NCI-H526 treated with DMSO at 0.1 percent for 48 hours (cell line): ENCODE results near the gene ANKRD29.
"Not testable (repeated sequence)": the region's sequence is repeated elsewhere in the genome, so short reads cannot be mapped to it uniquely, and the experiment has no call there.

Experiments used
- DNase-seq: peaks from one replicate; lab custom pipeline; 2025; lab: John Stamatoyannopoulos, UW

Gene ANKRD29

GRCh38 chr18:23583071-23583865 lies 79.4 kb downstream of the ANKRD29 start:
- no peak for DNase-seq

- DNase-seq, result no peak
These were observed 81.9 kb downstream of the ANKRD29 start for GRCh38 chr18:23580677-23581367.

- DNase-seq, result no peak
These were observed 83.6 kb downstream of the ANKRD29 start for GRCh38 chr18:23578891-23579653.

GRCh38 chr18:23578067-23578701 lies 84.5 kb downstream of the ANKRD29 start:
- DNase-seq, result no peak

- not testable (repeated sequence) for DNase-seq
These were observed 85.2 kb downstream of the ANKRD29 start for GRCh38 chr18:23577521-23577920.

DNA sequence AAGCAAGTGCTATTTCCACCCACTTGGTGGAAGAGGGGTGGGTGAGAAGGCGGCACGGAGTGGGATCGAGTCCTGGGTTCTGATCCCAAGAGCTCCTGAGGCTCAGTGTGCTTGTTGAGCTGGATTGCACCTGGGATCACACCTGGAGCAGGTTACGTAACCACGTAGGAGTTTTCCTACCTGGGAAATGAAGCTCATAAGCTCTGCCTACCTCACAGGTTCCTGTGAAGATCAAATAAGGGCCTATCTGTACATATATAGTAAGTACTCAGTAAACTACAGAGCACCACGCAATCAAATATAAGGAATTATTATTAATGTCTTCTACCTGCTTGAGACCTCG lies 87.4 kb downstream of the ANKRD29 start:
- no peak for DNase-seq

DNA sequence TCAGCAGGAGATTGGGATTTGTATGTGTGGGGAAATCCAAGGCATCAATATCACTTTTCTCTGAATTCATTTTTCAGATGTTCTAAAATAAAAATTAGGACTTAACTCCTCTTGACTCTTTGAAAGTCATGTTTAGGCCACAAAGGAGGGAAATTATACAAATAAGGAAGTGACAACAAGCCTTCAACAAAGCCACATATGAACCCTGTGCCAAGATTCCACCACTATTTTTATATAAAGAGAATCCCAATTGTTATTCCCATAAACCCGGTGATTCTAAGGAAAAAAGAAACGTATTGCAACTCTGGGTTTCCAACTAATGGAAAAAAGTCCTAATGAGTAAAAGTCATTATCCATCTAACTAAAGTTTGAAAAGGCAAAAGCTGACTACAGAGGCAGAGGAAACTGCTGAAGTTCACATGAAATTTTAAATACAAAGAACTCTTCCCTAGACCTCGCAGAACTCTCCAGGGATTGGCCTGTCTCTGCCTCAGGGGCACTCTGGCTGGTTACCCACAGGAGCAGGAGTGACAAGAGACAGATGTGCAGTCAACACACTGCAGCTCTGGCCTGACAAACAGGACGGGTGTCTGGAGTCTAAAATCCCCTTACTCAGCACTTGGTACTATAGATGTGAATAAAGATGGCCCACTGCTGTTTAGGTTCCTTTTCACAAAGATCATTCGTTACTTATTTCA lies 88.0 kb downstream of the ANKRD29 start:
- DNase-seq, result no peak

DNA sequence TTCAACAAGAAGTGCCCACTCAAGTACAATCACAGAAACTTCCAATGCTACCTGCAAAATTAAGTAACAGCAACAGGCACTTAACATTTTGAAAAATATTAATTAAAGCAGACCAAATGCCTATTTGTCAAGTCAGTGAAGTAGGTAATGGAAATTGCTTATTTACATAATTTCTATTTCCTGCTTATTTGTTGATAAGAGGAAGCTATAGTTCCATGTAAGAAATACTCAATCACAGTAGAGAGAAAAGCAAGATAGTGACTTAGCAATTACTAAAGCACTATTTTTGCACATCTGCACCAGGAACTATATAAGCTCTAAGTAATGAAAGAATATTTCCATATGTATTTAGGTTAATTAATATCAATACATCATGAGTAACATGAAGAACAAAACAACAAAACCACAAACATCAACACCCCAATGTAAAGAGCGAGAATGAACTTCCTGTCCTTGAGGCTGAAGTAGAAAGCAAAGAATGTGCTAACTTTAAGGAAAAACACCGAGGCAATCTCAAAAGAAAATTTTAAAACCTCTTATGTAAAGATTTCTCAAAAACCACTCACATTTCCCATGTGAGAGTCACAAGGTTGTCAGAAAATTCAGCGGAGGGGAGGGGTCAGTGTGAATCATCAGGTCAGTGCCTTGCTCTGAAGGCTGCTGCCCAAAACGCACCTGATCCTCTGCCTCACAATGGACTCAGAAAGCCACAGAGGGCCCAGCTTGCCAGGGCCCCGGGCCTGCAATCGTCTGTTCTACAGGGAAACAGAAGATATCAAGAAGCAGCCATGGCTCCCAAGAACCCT lies 88.9 kb downstream of the ANKRD29 start:
- no peak for DNase-seq

- DNase-seq, result no peak
These were observed 89.7 kb downstream of the ANKRD29 start for GRCh38 chr18:23573020-23573419.

- DNase-seq, result no peak
These were observed 90.1 kb downstream of the ANKRD29 start for GRCh38 chr18:23572570-23572969.

GRCh38 chr18:23572012-23572411 lies 90.7 kb downstream of the ANKRD29 start:
- no peak for DNase-seq

GRCh38 chr18:23570912-23571504 lies 91.7 kb downstream of the ANKRD29 start:
- DNase-seq, result no peak

- no peak for DNase-seq
These were observed 93.2 kb downstream of the ANKRD29 start for GRCh38 chr18:23569299-23570063.

DNA sequence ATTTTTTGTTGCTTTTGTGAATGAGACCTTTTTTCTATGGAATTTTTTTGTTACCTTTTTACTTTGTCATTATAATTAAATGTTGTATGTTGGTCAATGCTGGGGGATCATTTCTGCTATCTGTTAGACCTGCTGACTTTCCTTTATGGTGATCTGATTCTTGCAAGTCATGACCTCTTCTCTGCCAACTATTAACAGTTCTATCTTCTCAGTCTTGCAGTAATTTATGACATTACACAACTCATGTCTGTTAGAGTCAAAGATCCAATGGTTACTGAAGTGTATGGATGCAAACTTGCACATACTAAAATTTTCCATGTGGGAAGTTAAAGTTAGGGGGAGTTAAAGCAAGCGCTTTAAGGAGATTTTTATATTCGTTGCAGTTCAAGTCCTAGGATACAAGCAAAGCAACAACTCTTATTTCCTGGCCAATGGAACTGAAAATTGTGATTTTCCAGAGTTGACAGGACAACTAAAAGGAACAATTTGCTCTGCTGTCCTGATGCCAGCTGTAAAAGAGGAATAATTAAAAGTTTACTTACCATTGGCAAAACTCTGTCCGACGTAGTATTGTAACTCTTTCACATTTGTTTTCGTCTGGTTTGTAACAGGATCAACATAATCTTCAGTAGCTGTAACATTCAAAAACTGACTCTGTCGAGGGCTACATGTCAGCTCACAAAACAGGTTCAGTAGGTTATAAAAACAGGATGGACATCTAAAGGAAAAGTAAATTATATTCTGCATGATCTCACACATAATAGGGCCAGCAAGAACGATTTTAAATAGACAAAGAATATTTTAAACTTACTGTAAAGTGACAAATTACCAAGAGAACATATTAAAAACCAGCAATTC lies 94.2 kb downstream of the ANKRD29 start:
- DNase-seq, result no peak

- no peak for DNase-seq
These were observed 95.0 kb downstream of the ANKRD29 start for GRCh38 chr18:23567671-23568070.

DNA sequence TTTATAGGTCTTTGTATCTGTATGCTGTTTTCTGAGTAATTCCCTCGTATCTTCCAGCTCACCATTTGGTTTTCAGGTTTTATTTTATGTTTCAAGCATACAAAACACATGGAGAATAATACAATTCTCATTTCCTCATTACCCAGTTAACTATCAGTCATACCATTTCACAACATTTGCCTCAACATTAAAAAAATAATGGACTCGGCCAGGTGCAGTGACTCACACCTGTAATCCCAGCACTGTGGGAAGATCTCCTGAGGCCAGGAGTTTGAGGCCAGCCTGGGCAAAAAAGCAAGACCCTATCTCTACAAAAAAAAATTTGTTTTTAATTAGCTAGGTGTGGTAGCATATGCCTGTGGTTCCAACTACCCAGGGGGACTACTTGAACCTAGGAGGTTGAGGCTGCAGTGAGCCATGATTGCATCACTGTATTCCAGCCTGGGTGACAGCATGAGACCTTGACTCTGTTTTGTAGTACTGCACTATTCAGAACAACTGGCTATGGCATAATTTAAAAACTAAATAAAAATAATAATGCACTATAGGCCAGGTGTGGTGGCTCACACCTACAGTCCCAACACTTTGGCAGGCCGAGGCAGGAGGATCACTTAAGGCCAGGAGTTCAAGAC lies 96.7 kb downstream of the ANKRD29 start:
- no peak for DNase-seq

DNA sequence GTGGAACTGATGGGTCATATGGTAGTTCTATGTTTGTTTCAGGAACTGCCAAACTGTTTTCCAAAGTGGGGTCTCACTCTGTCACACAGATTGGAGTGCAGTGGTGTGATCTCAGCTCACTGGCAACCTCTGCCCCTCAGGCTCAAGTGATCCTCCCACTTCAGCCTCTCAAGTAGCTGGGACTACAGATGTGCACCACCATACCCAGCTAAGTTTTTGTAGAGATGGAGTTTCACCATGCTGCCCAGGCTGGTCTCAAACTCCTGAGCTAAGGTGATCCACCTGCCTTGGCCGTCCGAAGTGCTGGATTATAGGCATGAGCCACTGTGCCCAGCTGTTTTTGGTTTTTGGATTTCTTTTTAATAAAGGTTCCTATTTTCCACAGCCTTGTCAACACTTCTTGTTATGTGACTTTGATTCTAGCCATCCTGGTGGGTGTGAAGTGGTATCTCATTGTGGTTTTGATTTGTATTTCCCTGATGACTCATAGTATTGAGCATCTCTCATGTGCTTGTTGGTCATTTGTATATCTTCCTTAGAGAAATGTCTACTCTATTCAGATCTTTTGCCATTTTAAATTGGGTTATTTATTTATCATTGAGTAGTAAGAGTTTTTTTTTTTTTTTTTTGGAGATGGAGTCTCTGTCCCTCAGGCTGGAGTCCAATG lies 99.2 kb downstream of the ANKRD29 start:
- no peak for DNase-seq

GRCh38 chr18:23560186-23560585 lies 102.5 kb downstream of the ANKRD29 start:
- DNase-seq, result no peak
